ENCODE measurements around the gene UROC1.

The UROC1 gene

GRCh38 chr3:126460381-126460780, 57.2 kb downstream of the UROC1 start:
- Histone ChIP-seq H4K20me1 (ENCODE audit: insufficient read depth) (no peaks in the 10 kb centered on the region), H3K79me2 (ENCODE audit: insufficient read depth, low read depth) (no peaks in the 10 kb centered on the region)
- TF ChIP-seq CTCF (conservative IDR thresholded peaks at IDR 0.05; ENCODE audit: low read depth, low read length): no peak

GRCh38 chr3:126459763-126460127, 57.8 kb downstream of the UROC1 start:
- Histone ChIP-seq H3K36me3 (ENCODE audit: insufficient read depth) (0 out of 2 replicates have a peak, but pooled peaks cover 4% of the 10 kb centered on the region), H3K27me3 (ENCODE audit: insufficient read depth, low read depth) (no peaks in the 10 kb centered on the region), H3K79me2 (ENCODE audit: insufficient read depth, low read depth) (no peaks in the 10 kb centered on the region), H3K4me2 (no peak overlapping the region), H3K9ac (no peak overlapping the region), H2AFZ (ENCODE audit: low read depth) (no peak overlapping the region), H3K4me3 (IDR thresholded peaks at IDR 0.05; ENCODE audit: insufficient read depth, low read depth, low read length) (no peak overlapping the region), H3K27ac (no peak overlapping the region), H4K20me1 (ENCODE audit: insufficient read depth) (no peaks in the 10 kb centered on the region), H3K4me1 (ENCODE audit: low read depth, poor library complexity, severe bottlenecking) (no peaks in the 10 kb centered on the region)
- TF ChIP-seq CTCF (conservative IDR thresholded peaks at IDR 0.05; ENCODE audit: low read depth, low read length): no peak

More at GRCh38 chr3:126460381-126460780, 57.2 kb downstream of the UROC1 start:
- no peaks in the 10 kb centered on the region for H3K4me1 ChIP-seq (ENCODE audit: low read depth, poor library complexity, severe bottlenecking)
- H3K27ac ChIP-seq: no peak overlapping the region
- no peak overlapping the region for H3K4me2 ChIP-seq
- H3K27me3 ChIP-seq (ENCODE audit: insufficient read depth, low read depth): no peaks in the 10 kb centered on the region
- no peak overlapping the region for H2AFZ ChIP-seq (ENCODE audit: low read depth)
- no peak overlapping the region for H3K4me3 ChIP-seq (IDR thresholded peaks at IDR 0.05; ENCODE audit: insufficient read depth, low read depth, low read length)
- H3K36me3 ChIP-seq (ENCODE audit: insufficient read depth): peaks cover 4% of the 10 kb centered on the region; the same call in 1 of the 2 replicates
- no peak overlapping the region for H3K9ac ChIP-seq

GRCh38 chr3:126459111-126459762, 58.3 kb downstream of the UROC1 start:
- no peak overlapping the region for H3K4me2 ChIP-seq
- no peak overlapping the region for H2AFZ ChIP-seq (ENCODE audit: low read depth)
- no peaks in the 10 kb centered on the region for H4K20me1 ChIP-seq (ENCODE audit: insufficient read depth)
- H3K4me1 ChIP-seq (ENCODE audit: low read depth, poor library complexity, severe bottlenecking): no peaks in the 10 kb centered on the region
- H3K79me2 ChIP-seq (ENCODE audit: insufficient read depth, low read depth): no peaks in the 10 kb centered on the region
- H3K36me3 ChIP-seq (ENCODE audit: insufficient read depth): 0 out of 2 replicates have a peak, but pooled peaks cover 4% of the 10 kb centered on the region
- no peak for TF ChIP-seq CTCF (conservative IDR thresholded peaks at IDR 0.05; ENCODE audit: low read depth, low read length)
- H3K4me3 ChIP-seq (IDR thresholded peaks at IDR 0.05; ENCODE audit: insufficient read depth, low read depth, low read length): no peak overlapping the region
- no peak overlapping the region for H3K27ac ChIP-seq
- H3K9ac ChIP-seq: no peak overlapping the region
- no peaks in the 10 kb centered on the region for H3K27me3 ChIP-seq (ENCODE audit: insufficient read depth, low read depth)

- Histone ChIP-seq H2AFZ (ENCODE audit: low read depth) (no peak overlapping the region), H3K27me3 (ENCODE audit: insufficient read depth, low read depth) (no peaks in the 10 kb centered on the region), H3K27ac (no peak overlapping the region), H3K9ac (no peak overlapping the region), H3K4me1 (ENCODE audit: low read depth, poor library complexity, severe bottlenecking) (no peaks in the 10 kb centered on the region), H3K36me3 (ENCODE audit: insufficient read depth) (0 out of 2 replicates have a peak, but pooled peaks cover 4% of the 10 kb centered on the region), H3K79me2 (ENCODE audit: insufficient read depth, low read depth) (no peaks in the 10 kb centered on the region), H3K4me3 (IDR thresholded peaks at IDR 0.05; ENCODE audit: insufficient read depth, low read depth, low read length) (no peak overlapping the region), H3K4me2 (no peak overlapping the region), H4K20me1 (ENCODE audit: insufficient read depth) (no peaks in the 10 kb centered on the region)
- no peak for TF ChIP-seq CTCF (conservative IDR thresholded peaks at IDR 0.05; ENCODE audit: low read depth, low read length)
Observed at GRCh38 chr3:126456766-126457388, 60.7 kb downstream of the UROC1 start.
